IPS-18c (cell line): ENCODE data around the gene PTH2.
"Not testable (repeated sequence)": the region's sequence is repeated elsewhere in the genome, so short reads cannot be mapped to it uniquely, and the experiment has no call there.

ENCODE experiments used
- H3K4me3 ChIP-seq: 2 replicates; pipeline ENCODE4 v1.7.0; 2013; ENCODE audit warnings: low read depth, mild to moderate bottlenecking, low read length, moderate library complexity; ENCODE audit not compliant: insufficient read depth
- H3K9me3 ChIP-seq: one replicate; pipeline ENCODE4 v1.6.1; 2013; ENCODE audit warnings: mild to moderate bottlenecking, low read length, moderate library complexity; ENCODE audit not compliant: control insufficient read depth, insufficient read depth

The PTH2 gene

DNA sequence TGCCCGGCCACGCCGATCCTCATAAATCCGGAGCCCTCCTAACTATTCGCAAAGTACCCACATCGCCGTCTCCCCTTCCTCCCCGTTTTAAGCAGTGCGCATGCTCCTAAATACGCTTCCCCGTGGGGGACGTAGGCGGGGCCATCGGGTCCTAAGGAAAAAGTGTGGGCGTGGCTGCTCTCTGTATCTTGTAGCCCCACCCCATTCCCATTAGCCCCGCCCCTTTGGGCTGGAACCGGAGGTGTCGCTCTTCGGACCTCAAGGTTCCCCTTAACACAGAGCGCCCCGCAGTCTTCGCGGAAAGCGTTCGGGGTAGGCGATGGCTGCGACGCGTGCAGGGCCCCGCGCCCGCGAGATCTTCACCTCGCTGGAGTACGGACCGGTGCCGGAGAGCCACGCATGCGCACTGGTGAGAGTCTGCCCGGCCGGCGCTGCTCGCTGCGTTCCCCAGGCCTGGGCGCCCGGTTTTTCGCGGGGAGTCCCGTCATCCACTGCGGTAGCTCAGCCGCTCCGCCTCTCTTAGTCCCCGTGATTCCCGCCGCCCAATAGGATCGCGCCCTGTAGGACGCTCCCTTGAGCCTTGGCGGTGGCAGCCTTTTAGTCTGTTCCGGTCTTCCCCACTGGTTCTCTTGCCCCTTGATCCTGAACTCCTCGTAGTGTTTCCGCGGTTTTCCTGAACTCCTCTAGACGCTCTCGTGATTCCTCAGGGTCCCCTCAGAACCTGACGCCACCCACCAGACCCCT, 29.9 kb upstream of the PTH2 start, which contains the start of gene ALDH16A1:
TSS of gene ALDH16A1 (plus strand) at position 213 of the 744 bp plus-strand sequence. CDS start at position 320, 107 bp downstream.
- H3K4me3 ChIP-seq: peak within 1 kb of the TSS; percentile 58
- no peaks in the 10 kb centered on the region for H3K9me3 ChIP-seq

DNA sequence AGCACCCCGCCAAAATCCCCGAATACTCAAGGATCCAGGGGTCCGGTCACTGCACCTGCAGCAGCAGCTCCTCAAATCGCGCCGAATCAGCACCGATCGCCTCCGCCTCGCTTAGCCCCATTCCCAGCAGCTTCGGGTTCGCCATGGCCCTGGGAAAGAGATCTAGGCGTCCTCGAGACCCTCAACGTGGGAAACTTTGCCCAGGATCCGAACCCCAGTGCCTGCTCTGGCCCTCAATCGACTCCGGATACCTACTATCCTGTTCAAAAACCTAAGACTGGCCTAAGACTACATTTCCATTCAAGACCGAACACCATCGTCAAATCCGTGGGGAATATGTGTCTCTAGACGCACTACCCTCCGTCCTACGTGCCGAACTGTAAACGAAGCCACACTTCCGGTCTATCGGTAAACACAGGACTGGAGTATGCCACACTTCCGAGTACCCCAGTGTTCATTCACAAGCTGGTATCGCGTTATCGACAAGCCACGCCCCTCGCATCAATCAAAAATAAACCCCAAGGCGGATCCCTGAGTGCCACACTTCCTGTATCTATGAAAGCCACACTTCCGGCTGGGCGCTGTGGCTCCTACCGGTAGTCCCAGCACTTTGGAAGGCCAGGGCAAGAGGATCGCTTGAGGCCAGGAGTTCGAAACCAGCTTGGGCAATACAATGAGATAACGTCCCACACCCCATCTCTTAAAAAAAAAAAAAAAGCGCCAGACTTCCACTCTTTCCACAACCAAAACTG, 28.4 kb upstream of the PTH2 start, which contains the start of gene PIH1D1:
TSS of gene PIH1D1 (minus strand) at position 385 of the 752 bp plus-strand sequence. CDS start at position 145, 240 bp downstream.
- H3K4me3 ChIP-seq: peak within 1 kb of the TSS; percentile 71
- H3K9me3 ChIP-seq: no peaks in the 10 kb centered on the region

DNA sequence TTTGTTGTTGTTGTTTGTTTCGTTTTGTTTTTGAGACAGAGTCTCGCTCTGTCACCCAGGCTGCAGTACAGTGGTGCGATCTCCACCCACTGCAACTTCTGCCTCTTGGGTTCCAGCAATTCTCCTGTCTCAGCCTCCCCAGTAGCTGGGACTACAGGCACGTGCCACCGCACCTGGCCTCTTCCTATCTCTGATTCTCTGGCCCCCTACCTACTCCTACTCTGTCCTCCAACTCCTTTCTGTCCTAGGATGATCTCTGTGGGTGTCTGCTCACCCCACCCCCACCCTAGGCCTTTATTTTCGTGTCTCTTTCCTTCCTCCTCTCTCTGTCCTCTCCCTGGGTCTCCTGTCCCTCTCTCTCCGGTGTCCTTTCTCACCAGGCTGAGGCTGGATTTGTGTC, 27.2 kb upstream of the PTH2 start:
- peak overlapping the region; percentile 71 for H3K4me3 ChIP-seq
- H3K9me3 ChIP-seq: no peaks in the 10 kb centered on the region

- Histone ChIP-seq H3K4me3 (no peak overlapping the region), H3K9me3 (no peaks in the 10 kb centered on the region)
These were observed 25.2 kb upstream of the PTH2 start for GRCh38 chr19:49448432-49448786.

- H3K4me3 ChIP-seq: no peak overlapping the region
- H3K9me3 ChIP-seq: no peaks in the 10 kb centered on the region
These were observed 24.5 kb upstream of the PTH2 start for GRCh38 chr19:49447485-49448431.

DNA sequence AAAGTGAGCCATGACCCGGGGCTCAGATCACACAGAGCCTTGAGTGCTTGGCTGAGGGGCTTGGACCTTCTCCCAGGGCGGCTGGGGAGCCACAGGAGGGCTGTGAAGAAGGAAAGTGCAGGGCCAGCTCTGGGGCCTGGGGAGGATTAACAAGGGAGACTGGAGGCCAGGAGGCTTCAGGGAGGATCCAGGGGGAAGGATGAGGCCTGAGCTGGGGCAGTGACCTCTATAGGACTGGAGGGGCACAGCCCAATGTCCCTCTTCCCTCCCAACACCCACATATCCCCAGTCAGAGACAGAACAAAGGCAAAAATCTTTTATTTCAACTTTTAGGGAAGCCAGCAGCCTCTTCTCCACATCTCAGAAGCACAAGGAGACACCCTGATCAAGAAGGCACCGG, 22.8 kb upstream of the PTH2 start:
- no peak overlapping the region for H3K4me3 ChIP-seq
- H3K9me3 ChIP-seq: no peaks in the 10 kb centered on the region

DNA sequence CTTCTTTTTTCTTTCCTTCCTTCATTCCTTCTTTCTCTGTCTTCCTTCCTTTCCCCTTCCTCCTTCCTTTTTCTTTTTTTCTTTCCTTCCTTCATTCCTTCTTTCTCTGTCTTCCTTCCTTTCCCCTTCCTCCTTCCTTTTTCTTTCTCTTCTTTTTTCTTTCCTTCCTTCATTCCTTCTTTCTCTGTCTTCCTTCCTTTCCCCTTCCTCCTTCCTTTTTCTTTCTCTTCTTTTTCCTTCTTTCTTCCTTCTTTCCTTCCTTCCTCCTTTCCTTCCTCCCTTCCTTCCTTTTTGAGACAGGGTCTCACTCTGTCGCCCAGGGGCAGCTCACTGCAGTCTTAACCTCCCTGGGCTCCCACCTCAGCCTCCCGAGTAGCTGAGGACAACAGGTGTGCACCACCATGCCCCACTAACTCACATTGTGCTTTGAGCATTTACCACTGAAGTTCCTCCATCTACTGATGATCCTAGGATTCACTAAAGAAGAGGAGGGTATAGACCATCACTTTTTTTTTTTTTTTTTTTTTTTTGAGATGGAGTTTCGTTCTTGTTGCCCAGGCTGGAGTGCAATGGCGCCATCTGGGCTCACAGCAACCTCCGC, 21.0 kb upstream of the PTH2 start:
- H3K9me3 ChIP-seq, H3K4me3 ChIP-seq: not testable (repeated sequence)

DNA sequence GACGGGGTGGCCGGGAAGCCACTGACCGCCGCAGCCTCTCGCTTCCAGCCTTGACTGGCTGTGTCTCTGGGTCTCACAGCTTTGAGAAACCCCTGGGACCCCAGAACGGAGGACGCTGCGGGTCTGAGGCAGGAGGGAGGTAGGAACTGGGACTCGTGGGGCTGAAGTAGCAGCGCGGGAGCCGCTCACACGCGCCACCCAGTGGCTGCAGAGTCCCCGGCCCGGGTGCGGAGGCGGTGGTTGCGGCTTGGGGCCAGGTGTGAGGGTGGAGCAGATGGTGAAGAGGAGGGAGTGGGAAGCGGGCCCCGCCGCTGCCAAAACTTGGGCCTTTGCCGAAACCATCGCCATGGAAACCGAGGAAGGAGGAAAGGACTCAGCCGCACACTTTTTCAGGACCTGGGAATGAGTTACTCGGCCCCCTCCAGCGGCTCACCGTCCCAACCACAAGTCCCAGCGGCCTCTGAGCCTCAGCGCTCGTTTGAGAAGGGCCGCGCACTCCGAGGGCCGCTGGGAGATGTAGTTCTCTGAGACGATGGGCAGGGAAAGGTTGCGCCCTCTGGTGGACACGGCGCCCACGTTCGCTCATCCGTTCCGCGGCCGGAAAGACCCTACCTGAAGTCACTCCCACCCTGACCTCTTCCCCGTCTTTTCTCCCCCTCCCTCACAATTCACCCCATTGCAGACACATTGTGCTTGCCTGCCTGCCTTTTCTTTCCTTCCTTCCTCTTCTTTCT, 20.3 kb upstream of the PTH2 start:
- H3K4me3 ChIP-seq: peak overlapping the region; percentile 85
- H3K9me3 ChIP-seq: no peaks in the 10 kb centered on the region

GRCh38 chr19:49442771-49443365, 19.6 kb upstream of the PTH2 start:
- Histone ChIP-seq H3K9me3 (no peaks in the 10 kb centered on the region), H3K4me3 (peak overlapping the region; percentile 85)

GRCh38 chr19:49442354-49442753, 19.1 kb upstream of the PTH2 start:
- peak overlapping the region; percentile 22 for H3K4me3 ChIP-seq
- H3K9me3 ChIP-seq: no peaks in the 10 kb centered on the region

DNA sequence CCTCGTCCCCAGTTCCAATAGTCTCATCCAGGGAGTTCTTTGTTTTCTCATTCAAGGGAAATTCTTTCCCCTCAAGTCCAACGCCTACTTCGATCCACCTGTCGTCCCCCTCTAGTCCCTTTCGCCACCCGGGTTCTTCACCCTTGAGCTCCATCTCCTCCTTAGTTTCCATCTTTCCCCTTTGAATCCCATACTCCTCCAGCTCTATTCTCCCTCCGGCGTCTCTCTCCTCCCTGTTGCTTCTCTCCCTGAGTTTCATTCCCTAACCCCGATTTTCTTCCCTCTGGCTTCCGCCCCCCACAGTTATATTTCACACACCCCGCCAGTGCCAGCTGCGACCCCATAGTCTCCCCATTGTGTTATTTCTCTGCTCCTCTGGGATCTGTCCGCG, 18.7 kb upstream of the PTH2 start:
- H3K9me3 ChIP-seq: no peaks in the 10 kb centered on the region
- peak overlapping the region; percentile 22; the same call in 1 of the 2 replicates for H3K4me3 ChIP-seq

GRCh38 chr19:49441210-49441959, 18.1 kb upstream of the PTH2 start, which contains the start of gene SLC17A7:
TSS of gene SLC17A7 (minus strand) at chr19:49441527. CDS start at chr19:49441379, 148 bp downstream.
- Histone ChIP-seq H3K4me3 (peak within 1 kb of the TSS; percentile 50), H3K9me3 (no peaks in the 10 kb centered on the region)

- H3K4me3 ChIP-seq: peak overlapping the region; percentile 50
- no peaks in the 10 kb centered on the region for H3K9me3 ChIP-seq
These were observed 17.4 kb upstream of the PTH2 start for GRCh38 chr19:49440439-49441209.

DNA sequence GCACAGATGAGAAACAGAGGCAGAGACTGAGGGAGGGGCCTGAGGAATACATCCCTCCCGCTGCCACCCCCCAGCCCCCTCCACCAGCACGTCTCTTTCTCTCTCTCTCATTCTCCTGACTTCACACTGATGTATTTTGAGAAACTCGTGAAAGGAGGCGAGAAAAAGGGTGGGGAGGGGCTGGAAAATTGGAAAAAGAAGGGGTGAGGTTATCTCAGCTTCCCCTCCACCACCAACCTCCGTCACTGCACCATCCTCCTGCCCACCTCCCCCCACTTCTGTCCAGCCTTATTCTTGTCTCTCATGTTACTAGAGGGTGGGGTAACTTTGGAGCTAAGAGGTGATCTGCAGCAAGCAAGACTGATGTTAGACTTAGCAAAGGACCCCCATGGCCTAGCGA, 16.6 kb upstream of the PTH2 start:
- no peak overlapping the region for H3K4me3 ChIP-seq
- H3K9me3 ChIP-seq: no peaks in the 10 kb centered on the region

DNA sequence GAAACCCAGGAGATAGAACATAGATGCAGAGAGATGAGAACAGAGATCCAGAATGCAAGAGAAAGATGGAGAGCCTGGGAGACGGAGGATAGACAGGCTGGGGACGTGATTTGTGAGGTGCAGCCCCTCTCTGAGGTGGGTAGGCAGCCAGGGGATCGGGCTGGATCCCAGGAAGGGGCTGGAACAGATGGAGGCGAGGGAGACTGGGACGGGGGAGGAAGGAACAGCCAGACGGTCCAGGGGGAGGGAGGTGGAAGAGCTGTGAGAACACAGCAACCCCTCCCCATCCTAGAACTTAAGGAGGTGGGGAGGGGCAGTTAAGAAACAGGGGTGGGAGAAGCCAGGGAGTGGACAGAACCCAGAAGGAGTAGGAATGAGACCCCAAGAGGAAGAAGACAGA, 15.0 kb upstream of the PTH2 start:
- Histone ChIP-seq H3K9me3 (no peaks in the 10 kb centered on the region), H3K4me3 (no peak overlapping the region)
